ENCODE data around the gene JMJD7. TPM values are rescaled to one million over a fixed set of nuclear protein-coding genes. Genes with fewer than 3 reads are reported as not detected.

JMJD7 gene
- total RNA-seq, 1 donor = 1.4 TPM

DNA sequence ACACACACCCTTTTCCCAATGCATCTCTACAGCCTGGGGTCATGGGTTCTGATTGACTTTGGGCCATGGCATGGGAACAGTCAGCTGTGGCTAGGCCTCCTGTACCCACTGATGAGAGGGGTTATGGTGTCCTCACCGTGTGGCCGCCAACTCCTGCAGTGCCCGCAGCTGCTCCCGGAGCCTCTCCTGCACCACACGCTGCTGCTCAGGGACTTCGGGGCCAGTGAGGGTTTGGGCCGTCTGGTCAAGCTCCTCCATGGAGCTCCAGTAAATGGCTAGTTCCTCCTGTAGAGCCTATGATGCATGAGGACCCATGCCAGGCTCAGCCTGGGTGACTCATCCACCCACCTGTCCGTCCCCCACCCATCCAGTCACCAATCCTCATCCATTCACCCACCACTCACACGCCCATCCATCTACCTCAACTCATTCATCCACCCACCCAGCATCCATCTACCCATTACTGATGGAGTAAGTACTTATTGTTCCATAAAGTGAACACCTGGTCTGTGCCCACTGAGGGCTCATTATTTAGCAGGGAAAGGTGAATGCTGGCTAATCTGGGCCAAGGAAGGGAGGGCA lies 44.4 kb downstream of the JMJD7 start:
- TF ChIP-seq, protein P1, sequence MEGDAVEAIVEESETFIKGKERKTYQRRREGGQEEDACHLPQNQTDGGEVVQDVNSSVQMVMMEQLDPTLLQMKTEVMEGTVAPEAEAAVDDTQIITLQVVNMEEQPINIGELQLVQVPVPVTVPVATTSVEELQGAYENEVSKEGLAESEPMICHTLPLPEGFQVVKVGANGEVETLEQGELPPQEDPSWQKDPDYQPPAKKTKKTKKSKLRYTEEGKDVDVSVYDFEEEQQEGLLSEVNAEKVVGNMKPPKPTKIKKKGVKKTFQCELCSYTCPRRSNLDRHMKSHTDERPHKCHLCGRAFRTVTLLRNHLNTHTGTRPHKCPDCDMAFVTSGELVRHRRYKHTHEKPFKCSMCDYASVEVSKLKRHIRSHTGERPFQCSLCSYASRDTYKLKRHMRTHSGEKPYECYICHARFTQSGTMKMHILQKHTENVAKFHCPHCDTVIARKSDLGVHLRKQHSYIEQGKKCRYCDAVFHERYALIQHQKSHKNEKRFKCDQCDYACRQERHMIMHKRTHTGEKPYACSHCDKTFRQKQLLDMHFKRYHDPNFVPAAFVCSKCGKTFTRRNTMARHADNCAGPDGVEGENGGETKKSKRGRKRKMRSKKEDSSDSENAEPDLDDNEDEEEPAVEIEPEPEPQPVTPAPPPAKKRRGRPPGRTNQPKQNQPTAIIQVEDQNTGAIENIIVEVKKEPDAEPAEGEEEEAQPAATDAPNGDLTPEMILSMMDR (IDR thresholded peaks at IDR 0.05; ENCODE audit: extremely low read depth, low read depth, low read length) = no peak
- no peak overlapping the region for H2AFZ ChIP-seq (ENCODE audit: low read length)

DNA sequence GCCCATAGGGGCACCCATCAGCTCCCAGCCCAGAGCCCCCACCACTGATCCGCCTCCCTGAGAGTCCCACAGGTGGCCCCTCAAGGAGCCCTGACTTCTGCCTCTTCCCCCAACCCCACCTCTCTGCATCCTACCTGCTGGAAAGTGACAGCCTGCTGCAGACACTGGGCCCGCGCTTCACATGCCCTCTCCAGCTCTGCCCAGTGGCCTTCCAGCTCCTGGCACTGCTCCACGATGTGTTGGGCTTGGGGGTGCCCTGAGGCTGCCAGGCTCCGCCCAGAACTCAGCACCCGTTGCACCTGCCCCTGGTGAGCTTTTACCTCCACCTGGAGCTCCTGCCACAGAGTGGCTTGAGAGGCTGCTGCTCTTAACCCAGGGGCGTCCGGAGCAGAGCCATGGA lies 45.8 kb downstream of the JMJD7 start:
- H3K36me3 ChIP-seq (ENCODE audit: insufficient read depth, low read length) = no peaks in the 10 kb centered on the region
- no peak for DNase-seq (ENCODE audit: insufficient read length, low spot score, missing footprints)
- H3K4me3 ChIP-seq (ENCODE audit: insufficient read depth, low read length) = no peak overlapping the region
- H3K27me3 ChIP-seq (ENCODE audit: insufficient read depth, low read length) = peaks cover 4% of the 10 kb centered on the region
- H2AFZ ChIP-seq (ENCODE audit: low read length) = no peak overlapping the region
- TF ChIP-seq, protein P1 (IDR thresholded peaks at IDR 0.05; ENCODE audit: extremely low read depth, low read depth, low read length) = no peak
- no peaks in the 10 kb centered on the region for H3K9me3 ChIP-seq (ENCODE audit: low read depth, low read length)
- peaks cover 7% of the 10 kb centered on the region for H3K4me1 ChIP-seq (ENCODE audit: insufficient read depth, low read length)
- H4K20me1 ChIP-seq (ENCODE audit: insufficient read depth, low read length) = no peaks in the 10 kb centered on the region
- H3K4me2 ChIP-seq (ENCODE audit: insufficient read depth, low read length) = no peak overlapping the region
- no peaks in the 10 kb centered on the region for H3K79me2 ChIP-seq (ENCODE audit: insufficient read depth, low read length)
- no peak overlapping the region for H3K27ac ChIP-seq (ENCODE audit: low read depth, low read length)

More for the DNA sequence above, 44.4 kb downstream of the JMJD7 start:
- H3K36me3 ChIP-seq (ENCODE audit: insufficient read depth, low read length) = no peaks in the 10 kb centered on the region
- no peaks in the 10 kb centered on the region for H3K79me2 ChIP-seq (ENCODE audit: insufficient read depth, low read length)
- no peak overlapping the region for H3K27ac ChIP-seq (ENCODE audit: low read depth, low read length)
- H3K9me3 ChIP-seq (ENCODE audit: low read depth, low read length) = no peaks in the 10 kb centered on the region
- peaks cover 7% of the 10 kb centered on the region for H3K4me1 ChIP-seq (ENCODE audit: insufficient read depth, low read length)
- no peak for DNase-seq (ENCODE audit: insufficient read length, low spot score, missing footprints)
- H4K20me1 ChIP-seq (ENCODE audit: insufficient read depth, low read length) = no peaks in the 10 kb centered on the region
- H3K27me3 ChIP-seq (ENCODE audit: insufficient read depth, low read length) = peaks cover 4% of the 10 kb centered on the region
- H3K4me3 ChIP-seq (ENCODE audit: insufficient read depth, low read length) = no peak overlapping the region
- no peak overlapping the region for H3K4me2 ChIP-seq (ENCODE audit: insufficient read depth, low read length)

DNA sequence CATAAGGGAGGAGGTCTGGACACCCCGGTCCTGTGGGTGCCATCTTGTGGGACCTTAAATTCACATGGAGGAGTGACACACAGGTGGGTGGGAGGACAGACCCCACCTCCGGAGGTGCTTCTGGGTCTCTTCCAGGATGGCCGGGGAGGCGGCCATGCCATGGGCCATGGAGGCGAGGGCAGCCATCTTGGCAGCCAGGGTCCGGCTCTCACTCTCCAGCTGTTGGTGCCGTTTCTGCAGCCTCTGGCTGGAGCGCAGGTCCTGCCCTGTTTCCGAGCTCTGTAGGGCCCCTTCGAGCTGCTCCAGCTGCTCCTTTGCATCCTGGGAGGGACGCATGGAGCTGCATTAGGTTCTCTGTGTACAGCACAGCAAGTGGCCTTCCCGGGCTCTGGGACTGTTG lies 46.8 kb downstream of the JMJD7 start:
- H3K4me2 ChIP-seq (ENCODE audit: insufficient read depth, low read length) = no peak overlapping the region
- H2AFZ ChIP-seq (ENCODE audit: low read length) = no peak overlapping the region
- no peak overlapping the region for H3K4me3 ChIP-seq (ENCODE audit: insufficient read depth, low read length)
- no peaks in the 10 kb centered on the region for H3K9me3 ChIP-seq (ENCODE audit: low read depth, low read length)
- peaks cover 4% of the 10 kb centered on the region for H3K27me3 ChIP-seq (ENCODE audit: insufficient read depth, low read length)
- H3K27ac ChIP-seq (ENCODE audit: low read depth, low read length) = no peak overlapping the region
- H3K79me2 ChIP-seq (ENCODE audit: insufficient read depth, low read length) = no peaks in the 10 kb centered on the region
- no peaks in the 10 kb centered on the region for H3K36me3 ChIP-seq (ENCODE audit: insufficient read depth, low read length)
- no peaks in the 10 kb centered on the region for H4K20me1 ChIP-seq (ENCODE audit: insufficient read depth, low read length)
- no peak for DNase-seq (ENCODE audit: insufficient read length, low spot score, missing footprints)
- peaks cover 7% of the 10 kb centered on the region for H3K4me1 ChIP-seq (ENCODE audit: insufficient read depth, low read length)
- TF ChIP-seq, protein P1 (IDR thresholded peaks at IDR 0.05; ENCODE audit: extremely low read depth, low read depth, low read length) = no peak

DNA sequence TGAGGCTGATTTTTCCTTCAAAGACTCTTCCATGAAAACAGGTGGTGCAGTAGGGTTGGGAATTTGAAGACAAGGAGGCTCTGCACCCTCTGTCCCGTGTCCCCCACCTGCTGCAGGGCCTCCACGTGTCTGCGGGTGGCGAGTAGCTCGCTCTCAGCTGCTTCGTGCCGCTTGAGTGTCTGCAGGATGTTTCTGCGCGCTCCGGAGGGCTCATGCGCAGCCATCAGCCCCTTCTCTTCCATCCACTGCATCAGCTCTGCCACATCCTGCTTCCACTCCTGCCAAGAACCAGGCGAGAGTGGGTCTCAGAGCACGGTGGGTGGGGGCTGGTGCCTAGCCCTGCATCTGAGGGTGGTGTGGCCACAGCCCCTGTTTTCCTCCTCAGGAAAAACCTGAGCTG lies 48.1 kb downstream of the JMJD7 start:
- Histone ChIP-seq H4K20me1 (ENCODE audit: insufficient read depth, low read length) (no peaks in the 10 kb centered on the region), H3K79me2 (ENCODE audit: insufficient read depth, low read length) (no peaks in the 10 kb centered on the region), H3K36me3 (ENCODE audit: insufficient read depth, low read length) (no peaks in the 10 kb centered on the region), H2AFZ (ENCODE audit: low read length) (no peak overlapping the region), H3K9me3 (ENCODE audit: low read depth, low read length) (no peaks in the 10 kb centered on the region), H3K27me3 (ENCODE audit: insufficient read depth, low read length) (peaks cover 7% of the 10 kb centered on the region), H3K27ac (ENCODE audit: low read depth, low read length) (no peak overlapping the region), H3K4me1 (ENCODE audit: insufficient read depth, low read length) (peaks cover 1% of the 10 kb centered on the region), H3K4me3 (ENCODE audit: insufficient read depth, low read length) (no peak overlapping the region), H3K4me2 (ENCODE audit: insufficient read depth, low read length) (no peak overlapping the region)
- no peak for DNase-seq (ENCODE audit: insufficient read length, low spot score, missing footprints)
- TF ChIP-seq, protein P1 (IDR thresholded peaks at IDR 0.05; ENCODE audit: extremely low read depth, low read depth, low read length) = no peak

All from osteoblast (primary cell).